Nasal cavity respiratory epithelium epithelial cell of viscerocranial mucosa (primary cell): ENCODE data around the gene EPRS1. TPM values are rescaled to one million over a fixed set of nuclear protein-coding genes. Genes with fewer than 3 reads are reported as not detected.

ENCODE experiments used
- total RNA-seq: library from RNA; depleted of rRNA; stranded (reverse); fragments of >200 nt; gene quantifications from 2 replicates; pipeline ENCODE4 v1.2.3, GENCODE V29; 2014

EPRS1 gene
- 237 and 298 TPM in 2 replicates for total RNA-seq

DNA sequence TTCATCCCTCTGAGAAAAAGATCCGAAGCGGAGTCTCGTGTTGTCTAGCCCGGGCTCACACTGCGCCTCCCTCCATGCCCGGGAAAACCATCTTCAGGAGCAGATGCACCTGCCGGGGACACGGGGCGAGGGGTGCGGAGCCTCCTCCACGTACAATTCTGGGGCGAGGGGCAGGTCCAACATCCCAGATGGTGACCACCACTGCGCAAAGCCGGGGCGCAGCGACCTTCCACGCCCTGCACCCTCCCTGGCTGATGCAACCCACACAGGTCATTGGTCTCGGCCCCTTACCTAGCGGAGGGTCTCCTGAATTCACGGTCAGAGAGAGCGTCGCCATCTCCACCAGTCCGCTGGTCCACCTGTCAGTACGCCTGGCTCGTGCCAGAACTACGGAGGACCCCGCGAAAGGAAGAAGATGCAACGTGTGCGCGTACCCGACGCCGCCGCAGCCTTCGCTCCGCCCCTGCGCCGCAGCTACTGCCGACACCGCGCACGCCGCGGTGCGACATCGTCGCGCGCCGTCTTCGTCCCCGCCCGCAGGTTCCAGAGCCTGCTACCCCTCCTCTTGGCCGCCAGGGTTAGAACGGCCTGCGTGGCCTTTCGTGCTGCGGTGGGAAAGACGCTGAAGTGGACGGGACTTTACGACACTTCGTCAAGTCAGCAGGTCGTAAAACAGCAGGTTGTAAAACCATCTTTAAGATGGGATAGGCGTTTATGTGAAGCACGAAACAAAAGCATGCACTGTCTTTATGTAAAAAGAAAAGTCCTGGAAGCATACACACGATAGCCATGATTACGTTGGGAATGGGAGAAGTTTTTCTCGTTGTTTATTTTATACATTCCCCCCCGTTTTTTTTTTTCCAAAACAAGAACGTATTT is at the start of gene EPRS1:
Gene EPRS1 (minus strand): TSS at position 454 of the 879 bp plus-strand sequence. CDS start 117 bp downstream, at position 337.

DNA sequence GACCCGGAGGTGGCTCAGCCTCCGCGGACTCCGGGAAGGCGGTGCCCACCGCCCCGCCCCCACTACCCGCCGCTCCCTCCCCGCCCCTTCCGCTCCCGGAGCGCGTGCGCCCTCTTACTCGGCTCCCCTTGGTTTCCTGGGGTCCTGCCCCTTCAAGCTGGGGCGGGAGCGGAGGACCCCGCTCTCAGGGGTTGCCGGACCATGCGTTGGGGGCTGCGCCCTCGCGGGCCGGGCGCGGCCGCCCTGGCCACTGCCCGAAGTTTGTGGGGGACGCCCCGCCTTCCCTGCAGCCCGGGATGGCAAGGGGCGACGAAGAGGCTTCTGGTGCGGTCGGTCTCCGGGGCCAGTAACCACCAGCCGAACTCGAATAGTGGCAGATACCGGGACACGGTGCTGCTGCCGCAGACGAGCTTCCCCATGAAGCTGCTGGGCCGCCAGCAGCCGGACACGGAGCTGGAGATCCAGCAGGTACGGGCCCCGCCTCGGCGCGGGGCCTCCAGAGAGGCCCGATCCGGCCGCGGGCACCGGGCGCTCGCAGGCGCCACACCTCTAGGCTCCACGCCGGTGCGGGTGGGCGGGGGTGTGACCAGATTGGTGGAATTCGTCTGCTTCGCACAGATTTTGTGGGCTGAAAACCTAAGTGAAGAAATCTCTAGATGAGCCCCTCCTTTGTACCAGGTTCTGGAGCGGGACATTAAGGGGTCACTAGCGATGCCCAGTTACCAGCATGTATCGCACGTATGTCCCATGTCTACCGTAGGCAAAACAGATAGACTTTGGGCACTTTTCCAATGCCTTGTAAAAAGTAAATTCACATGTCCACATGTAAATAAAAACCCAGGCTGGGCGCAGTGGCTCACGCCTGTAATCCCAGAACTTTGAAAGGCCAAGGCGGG is 48.0 kb upstream of the EPRS1 start, which contains the start of gene IARS2:
Gene IARS2 (plus strand): TSS at position 117 of the 896 bp plus-strand sequence. CDS start 85 bp downstream, at position 202.

DNA sequence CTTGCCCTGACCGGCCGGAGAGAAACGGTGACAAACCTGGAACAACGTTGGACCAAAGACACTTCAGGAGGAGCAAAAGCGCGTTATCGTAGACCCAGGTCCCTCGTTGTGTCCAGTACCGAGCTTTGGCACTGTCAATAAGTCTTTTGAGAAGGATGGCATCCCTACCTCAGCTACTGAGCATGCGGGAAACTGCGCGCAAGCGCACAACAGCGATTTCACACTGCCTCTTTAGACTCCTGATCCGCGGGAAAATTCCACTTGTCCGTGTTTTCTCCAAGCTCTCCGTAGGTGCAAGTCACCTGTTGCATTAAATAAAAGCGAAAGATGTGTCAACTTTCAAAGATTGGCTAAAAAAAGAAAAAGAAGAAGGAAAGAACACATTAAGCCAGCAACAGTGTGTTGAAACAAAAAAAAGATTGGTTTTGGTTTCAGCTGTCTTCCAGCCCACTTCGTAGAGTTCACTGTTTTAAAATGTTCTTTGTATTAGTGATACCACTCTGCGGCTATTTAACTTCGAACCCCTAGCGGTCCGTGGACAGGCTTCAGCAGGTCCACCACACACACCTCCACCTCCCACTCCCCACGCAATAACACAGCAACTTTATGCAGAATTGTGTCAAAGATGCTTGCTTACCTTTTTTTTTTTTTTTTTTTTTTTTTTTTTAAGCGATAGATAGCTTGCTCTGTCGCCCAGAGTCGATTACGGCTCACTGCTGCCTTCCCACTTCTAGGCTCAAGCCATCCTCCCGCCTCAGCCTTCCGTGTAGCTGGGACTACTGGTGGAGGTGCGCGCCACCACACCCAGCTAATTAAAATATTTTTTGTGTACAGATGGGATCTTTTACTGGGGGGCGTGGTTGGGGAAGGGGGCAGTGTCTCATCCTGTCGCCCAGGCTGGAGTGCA is 43.6 kb upstream of the EPRS1 start, which contains the start of gene BPNT1:
Gene BPNT1 (minus strand): TSS at position 139 of the 907 bp plus-strand sequence. CDS start 9,942 bp downstream, outside the sequence.

Other genes with a start within 250 kb of the EPRS1 start
- gene SLC30A10, start 117.9 kb downstream of the EPRS1 start, total RNA-seq: 0.07 TPM in 1 of 2 replicates, not detected in the other
- gene BPNT1, start 43.3 kb upstream of the EPRS1 start, total RNA-seq: 11.6 and 21.6 TPM in 2 replicates
- 124 and 163 TPM in 2 replicates for gene IARS2, start 47.6 kb upstream of the EPRS1 start, total RNA-seq
- 42.4 and 47.7 TPM in 2 replicates for gene RAB3GAP2, start 225.9 kb upstream of the EPRS1 start, total RNA-seq